Measurements from ENCODE around the gene NINL. TPM values are rescaled to one million over a fixed set of nuclear protein-coding genes. Genes with fewer than 3 reads are reported as not detected.

NINL gene
- total and polyA plus RNA-seq, 2 of the 4 experiments (the other 2 are of a cell fraction), result 3.0 to 10.4 TPM

GRCh38 chr20:25480156-25480555, 105.2 kb downstream of the NINL start:
- Histone ChIP-seq H2BK15ac (ENCODE audit: low read depth, low read length) (no peak overlapping the region), H3K14ac (replicated peaks; ENCODE audit: low read depth, low read length) (no peak overlapping the region), H3K56ac (ENCODE audit: extremely low read depth, insufficient read depth, low read length) (no peak overlapping the region), H3K9ac (ENCODE audit: low read depth, low read length) (no peak overlapping the region), H3K4me3 (ENCODE audit: insufficient read depth, low read depth, low read length) (no peak overlapping the region), H3K9me1 (ENCODE audit: insufficient read depth, low read length) (no peaks in the 10 kb centered on the region), H2AFZ (replicated peaks; ENCODE audit: low read length, poor library complexity) (no peak overlapping the region), H2BK5ac (ENCODE audit: low read depth, low read length, poor library complexity, severe bottlenecking) (no peak overlapping the region), H2AK9ac (replicated peaks; ENCODE audit: low read depth, low read length, poor library complexity) (no peak overlapping the region), H2BK20ac (ENCODE audit: low read depth, low read length) (no peak overlapping the region), H4K91ac (ENCODE audit: insufficient read depth, low read depth, low read length) (no peak overlapping the region), H3K36me3 (ENCODE audit: control insufficient read depth, insufficient read depth, low read length) (peaks cover 47% of the 10 kb centered on the region), H3K23ac (ENCODE audit: low read depth, low read length) (no peak overlapping the region), H3K4me1 (ENCODE audit: control insufficient read depth, insufficient read depth, low read length) (no peaks in the 10 kb centered on the region), H3K9me3 (ENCODE audit: control insufficient read depth, insufficient read depth, low read length) (no peaks in the 10 kb centered on the region), H2BK120ac (ENCODE audit: low read depth, low read length) (no peak overlapping the region), H4K5ac (ENCODE audit: low read depth, low read length) (no peak overlapping the region), H3K4me2 (ENCODE audit: low read depth, low read length) (no peak overlapping the region), H3K79me1 (ENCODE audit: low read depth in 1 of 2, low read length in 2 of 2) (no peaks in the 10 kb centered on the region), H3K27me3 (ENCODE audit: control insufficient read depth, insufficient read depth, low read length) (no peaks in the 10 kb centered on the region), H3K4ac (ENCODE audit: low read depth, low read length) (no peak overlapping the region), H3K18ac (ENCODE audit: low read depth, low read length) (no peak overlapping the region), H2AK5ac (ENCODE audit: low read depth, low read length) (no peak overlapping the region), H4K8ac (ENCODE audit: low read depth in 2 of 2, low read length in 2 of 2) (no peak overlapping the region), H4K20me1 (ENCODE audit: insufficient read depth, low read length) (no peaks in the 10 kb centered on the region), H3K27ac (ENCODE audit: insufficient read depth, low read length) (no peak overlapping the region)
- CTCF ChIA-PET, result no interaction called here
- POLR2A ChIA-PET (ENCODE audit: unreplicated experiment), result no interaction called here
- dilution Hi-C loops (cut with HindIII; ENCODE audit: low sequenced_read_pairs, unreplicated experiment), result no loop called here
- DNase-seq, result no peak
- 100% methylated on average over 2 of the region's 7 CpGs; no CpG with 5 or more reads in 1 of the 2 experiments for WGBS, 2 experiments (ENCODE audit: extremely low coverage in 2 of 2, insufficient read length in 1 of 2)
- intact Hi-C loops (cut with micrococcal nuclease), result loop anchor here (10.0 kb wide), 1 partner anchor 115 kb away; no protein-coding TSS in a partner anchor
- TF ChIP-seq BHLHE40 (IDR thresholded peaks at IDR 0.05; ENCODE audit: low read depth, low read length) (no peak), RFX5 (IDR thresholded peaks at IDR 0.05; ENCODE audit: low read depth, low read length) (no peak), MXI1 (IDR thresholded peaks at IDR 0.05; ENCODE audit: borderline replicate concordance, low read depth, low read length) (no peak)
- no TSS peak for BruUV-seq (replicated peaks)
- in situ Hi-C loops (cut with MboI; ENCODE audit: low sequenced_read_pairs), result no loop called here
- no peak for ATAC-seq (ENCODE audit: low read depth)
